ENCODE measurements around the gene COL10A1. TPM values are rescaled to one million over a fixed set of nuclear protein-coding genes. Genes with fewer than 3 reads are reported as not detected.

The COL10A1 gene
- polyA plus RNA-seq, 1 donor from 2014 or later: not detected

GRCh38 chr6:116139917-116140316, 14.0 kb upstream of the COL10A1 start:
- H3K9me3 ChIP-seq (ENCODE audit: low read length): no peaks in the 10 kb centered on the region
- no peak overlapping the region for H3K9ac ChIP-seq (ENCODE audit: low read length)
- H4K20me1 ChIP-seq (ENCODE audit: insufficient read depth): no peaks in the 10 kb centered on the region
- no peak overlapping the region for H2AFZ ChIP-seq (ENCODE audit: low read depth, low read length)
- H3K27me3 ChIP-seq (ENCODE audit: insufficient read depth, low read depth, low read length): no peaks in the 10 kb centered on the region
- no peaks in the 10 kb centered on the region for H3K9me2 ChIP-seq (ENCODE audit: insufficient read depth, low read length)
- TF ChIP-seq TAF1 (IDR thresholded peaks at IDR 0.05; ENCODE audit: low read depth) (no peak), SMC3 (conservative IDR thresholded peaks at IDR 0.05; ENCODE audit: poor library complexity) (no peak), REST (IDR thresholded peaks at IDR 0.05; ENCODE audit: borderline replicate concordance) (no peak), EZH2 (IDR thresholded peaks at IDR 0.05; ENCODE audit: borderline replicate concordance, insufficient read depth, low read length, poor library complexity, severe bottlenecking) (no peak), EP300 (conservative IDR thresholded peaks at IDR 0.05; ENCODE audit: poor library complexity, severe bottlenecking) (no peak)
- TF ChIP-seq, protein P1, sequence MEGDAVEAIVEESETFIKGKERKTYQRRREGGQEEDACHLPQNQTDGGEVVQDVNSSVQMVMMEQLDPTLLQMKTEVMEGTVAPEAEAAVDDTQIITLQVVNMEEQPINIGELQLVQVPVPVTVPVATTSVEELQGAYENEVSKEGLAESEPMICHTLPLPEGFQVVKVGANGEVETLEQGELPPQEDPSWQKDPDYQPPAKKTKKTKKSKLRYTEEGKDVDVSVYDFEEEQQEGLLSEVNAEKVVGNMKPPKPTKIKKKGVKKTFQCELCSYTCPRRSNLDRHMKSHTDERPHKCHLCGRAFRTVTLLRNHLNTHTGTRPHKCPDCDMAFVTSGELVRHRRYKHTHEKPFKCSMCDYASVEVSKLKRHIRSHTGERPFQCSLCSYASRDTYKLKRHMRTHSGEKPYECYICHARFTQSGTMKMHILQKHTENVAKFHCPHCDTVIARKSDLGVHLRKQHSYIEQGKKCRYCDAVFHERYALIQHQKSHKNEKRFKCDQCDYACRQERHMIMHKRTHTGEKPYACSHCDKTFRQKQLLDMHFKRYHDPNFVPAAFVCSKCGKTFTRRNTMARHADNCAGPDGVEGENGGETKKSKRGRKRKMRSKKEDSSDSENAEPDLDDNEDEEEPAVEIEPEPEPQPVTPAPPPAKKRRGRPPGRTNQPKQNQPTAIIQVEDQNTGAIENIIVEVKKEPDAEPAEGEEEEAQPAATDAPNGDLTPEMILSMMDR (IDR thresholded peaks at IDR 0.05; ENCODE audit: poor library complexity, severe bottlenecking): no peak
- H3F3A ChIP-seq (ENCODE audit: insufficient read depth, low read length, poor library complexity, severe bottlenecking): no peaks in the 10 kb centered on the region
- no peaks in the 10 kb centered on the region for H3K36me3 ChIP-seq (ENCODE audit: insufficient read depth, low read length)
- no peaks in the 10 kb centered on the region for H3K79me2 ChIP-seq (replicated peaks; ENCODE audit: insufficient read depth, low read length)
- no peak overlapping the region for H3K27ac ChIP-seq (ENCODE audit: low read length)
- H3K4me3 ChIP-seq (ENCODE audit: low read length): no peak overlapping the region
- no peak overlapping the region for H3K4me2 ChIP-seq (ENCODE audit: low read length)

DNA sequence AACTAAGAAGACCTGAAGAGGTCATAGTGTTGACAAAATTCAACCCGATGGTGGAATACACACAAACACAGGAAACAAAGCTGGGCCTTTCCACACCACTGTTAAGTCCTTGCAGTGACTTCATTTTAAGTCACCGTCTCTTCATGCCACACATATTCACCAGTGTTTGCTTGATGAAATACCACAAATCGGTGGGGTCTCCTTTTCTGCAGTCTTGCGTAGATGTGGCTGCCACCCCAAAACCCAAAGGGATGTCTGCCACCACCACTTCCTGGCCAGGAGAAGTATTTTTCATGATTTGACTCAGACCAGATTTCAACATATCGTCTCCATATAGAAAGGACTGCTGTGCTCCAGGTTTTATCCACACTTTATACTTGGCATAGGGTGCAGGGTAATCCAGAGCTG, 11.0 kb upstream of the COL10A1 start:
- H2AFZ ChIP-seq (ENCODE audit: low read depth, low read length): no peak overlapping the region
- no peak overlapping the region for H3K9ac ChIP-seq (ENCODE audit: low read length)
- no peaks in the 10 kb centered on the region for H3F3A ChIP-seq (ENCODE audit: insufficient read depth, low read length, poor library complexity, severe bottlenecking)
- H3K36me3 ChIP-seq (ENCODE audit: insufficient read depth, low read length): no peaks in the 10 kb centered on the region
- H3K9me2 ChIP-seq (ENCODE audit: insufficient read depth, low read length): no peaks in the 10 kb centered on the region
- no peaks in the 10 kb centered on the region for H3K9me3 ChIP-seq (ENCODE audit: low read length)
- H3K4me2 ChIP-seq (ENCODE audit: low read length): no peak overlapping the region
- TF ChIP-seq MXI1 (conservative IDR thresholded peaks at IDR 0.05; ENCODE audit: poor library complexity, severe bottlenecking) (no peak), SMC3 (conservative IDR thresholded peaks at IDR 0.05; ENCODE audit: poor library complexity) (no peak), EP300 (conservative IDR thresholded peaks at IDR 0.05; ENCODE audit: poor library complexity, severe bottlenecking) (no peak), REST (IDR thresholded peaks at IDR 0.05; ENCODE audit: borderline replicate concordance) (no peak), EZH2 (IDR thresholded peaks at IDR 0.05; ENCODE audit: borderline replicate concordance, insufficient read depth, low read length, poor library complexity, severe bottlenecking) (no peak), POLR2AphosphoS5 (IDR thresholded peaks at IDR 0.05) (no peak), RAD21 (conservative IDR thresholded peaks at IDR 0.05) (no peak), TAF1 (IDR thresholded peaks at IDR 0.05; ENCODE audit: low read depth) (no peak)
- TF ChIP-seq, protein P1 (IDR thresholded peaks at IDR 0.05; ENCODE audit: poor library complexity, severe bottlenecking): no peak
- H3K79me2 ChIP-seq (replicated peaks; ENCODE audit: insufficient read depth, low read length): no peaks in the 10 kb centered on the region
- no peak overlapping the region for H3K4me3 ChIP-seq (ENCODE audit: low read length)
- no peak overlapping the region for H3K27ac ChIP-seq (ENCODE audit: low read length)
- H3K27me3 ChIP-seq (ENCODE audit: insufficient read depth, low read depth, low read length): no peaks in the 10 kb centered on the region
- H4K20me1 ChIP-seq (ENCODE audit: insufficient read depth): no peaks in the 10 kb centered on the region

Measured in neural cell (in vitro differentiated cells).